KMS-11 (cell line): Measurements from ENCODE around the gene CEP97.

ENCODE experiments used
- H2AFZ ChIP-seq: fragments of 200-600 bp; sonication (generic); 2 replicates; pipeline ENCODE4 v1.6.1; 2016; ENCODE audit warnings: antibody characterized with exemption, mixed run types, low read depth
- H3K27ac ChIP-seq: fragments of 200-600 bp; sonication (generic); 2 replicates; pipeline ENCODE4 v1.6.1; 2016; ENCODE audit warnings: mild to moderate bottlenecking, mixed run types
- H3K27me3 ChIP-seq: fragments of 200-600 bp; sonication (generic); 2 replicates; pipeline ENCODE4 v1.6.1; 2017; ENCODE audit warnings: mild to moderate bottlenecking, low read depth, mixed run types, moderate library complexity; ENCODE audit not compliant: insufficient read depth
- H3K36me3 ChIP-seq: fragments of 200-600 bp; sonication (generic); 2 replicates; pipeline ENCODE4 v1.6.1; 2017; ENCODE audit warnings: mild to moderate bottlenecking, mixed run types; ENCODE audit not compliant: insufficient read depth
- H3K4me1 ChIP-seq: fragments of 200-600 bp; sonication (generic); 2 replicates; pipeline ENCODE4 v1.6.1; 2016; ENCODE audit warnings: mild to moderate bottlenecking, low read depth, mixed run types; ENCODE audit not compliant: poor library complexity, severe bottlenecking
- H3K4me2 ChIP-seq: fragments of 200-600 bp; sonication (generic); 2 replicates; pipeline ENCODE4 v1.7.0; 2016; ENCODE audit warnings: mild to moderate bottlenecking, mixed run types
- H3K4me3 ChIP-seq: fragments of 200-600 bp; sonication (generic); IDR thresholded peaks from 2 replicates; pipeline ENCODE4 v1.6.1; 2017; ENCODE audit warnings: low read depth, low read length, mixed read lengths; ENCODE audit not compliant: insufficient read depth
- H3K79me2 ChIP-seq: fragments of 200-600 bp; sonication (generic); 2 replicates; pipeline ENCODE4 v1.6.1; 2016; ENCODE audit warnings: low read depth, mixed run types; ENCODE audit not compliant: insufficient read depth
- H3K9ac ChIP-seq: fragments of 200-600 bp; sonication (generic); 2 replicates; pipeline ENCODE4 v1.6.1; 2016; ENCODE audit warnings: mild to moderate bottlenecking, mixed run types
- H4K20me1 ChIP-seq: fragments of 200-600 bp; sonication (generic); 2 replicates; pipeline ENCODE4 v1.6.1; 2016; ENCODE audit warnings: mild to moderate bottlenecking, mixed run types; ENCODE audit not compliant: insufficient read depth
- CTCF ChIP-seq: fragments of 200-600 bp; sonication (generic); conservative IDR thresholded peaks from 2 replicates; pipeline ENCODE4 v1.6.1; 2017; ENCODE audit warnings: low read depth, mild to moderate bottlenecking, antibody characterized with exemption, low read length, moderate library complexity, mixed read lengths

Gene CEP97

DNA sequence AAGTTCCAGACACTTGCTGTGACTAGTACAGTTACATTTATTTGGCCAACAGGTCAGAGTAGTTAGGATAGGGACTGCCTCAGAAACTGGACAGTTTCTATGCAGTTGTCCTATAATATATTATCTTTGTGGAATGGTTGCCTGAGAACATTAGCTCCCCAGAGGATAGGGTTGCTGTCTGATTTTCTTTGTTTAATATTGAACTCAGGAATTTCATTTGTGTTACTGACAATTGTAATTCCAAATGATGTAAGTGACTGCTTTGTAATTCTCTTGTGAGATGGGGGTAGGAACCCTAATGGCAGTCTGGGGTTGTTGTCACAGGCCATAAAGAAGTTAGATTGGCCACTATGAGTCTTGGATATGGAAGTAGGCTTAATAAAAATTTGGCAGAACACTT lies 56.8 kb downstream of the CEP97 start:
- no peaks in the 10 kb centered on the region for H4K20me1 ChIP-seq
- H3K4me1 ChIP-seq: peaks cover 57% of the 10 kb centered on the region
- H3K27ac ChIP-seq: no peak overlapping the region
- H2AFZ ChIP-seq: no peak overlapping the region
- H3K4me3 ChIP-seq: no peak overlapping the region
- peak overlapping the region; percentile 96; the same call in 1 of the 2 replicates for H3K4me2 ChIP-seq
- TF ChIP-seq CTCF: no peak
- no peaks in the 10 kb centered on the region; the same call in 1 of the 2 replicates for H3K36me3 ChIP-seq
- H3K79me2 ChIP-seq: no peaks in the 10 kb centered on the region; the same call in 1 of the 2 replicates
- H3K9ac ChIP-seq: no peak overlapping the region
- no peaks in the 10 kb centered on the region for H3K27me3 ChIP-seq

DNA sequence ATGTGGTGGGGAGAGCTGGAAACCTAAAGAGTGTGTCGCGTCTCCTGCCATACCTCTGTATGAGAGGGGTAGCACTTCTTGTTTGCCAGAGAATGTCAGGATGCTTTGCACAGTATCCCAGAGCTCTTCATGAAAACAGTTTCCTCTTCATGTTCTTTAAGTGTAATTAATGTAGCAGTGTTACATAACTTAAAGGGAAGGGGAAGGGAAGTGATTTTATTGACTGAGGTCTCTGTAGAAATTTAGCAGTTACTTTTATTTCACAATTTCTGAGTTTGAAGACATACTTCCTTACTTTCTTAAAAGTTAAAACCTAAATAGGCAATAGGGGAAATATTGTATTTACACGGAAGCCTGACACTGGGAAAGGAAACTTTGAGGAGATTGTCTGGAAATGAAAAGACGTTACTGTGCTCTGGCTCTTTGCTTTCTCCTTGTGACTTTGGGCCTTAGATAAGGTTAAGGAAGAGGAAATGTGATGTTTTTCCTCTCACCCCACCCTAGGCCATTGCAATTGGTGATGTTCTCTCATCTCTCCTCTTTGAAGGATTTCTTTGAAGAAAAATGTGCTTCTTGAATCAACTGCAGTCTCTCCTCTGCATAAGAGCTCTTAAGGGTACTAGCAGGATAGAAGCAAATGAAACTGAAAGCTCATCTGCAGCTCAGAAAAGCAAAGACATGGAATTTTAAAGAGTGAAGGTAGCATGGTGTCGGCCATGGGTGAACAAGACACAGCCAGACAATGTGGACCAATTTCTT lies 60.6 kb downstream of the CEP97 start:
- Histone ChIP-seq H2AFZ (no peak overlapping the region), H3K9ac (no peak overlapping the region), H3K4me1 (peaks cover 34% of the 10 kb centered on the region), H3K36me3 (no peaks in the 10 kb centered on the region; the same call in 1 of the 2 replicates), H3K4me3 (no peak overlapping the region), H4K20me1 (no peaks in the 10 kb centered on the region), H3K27ac (no peak overlapping the region), H3K27me3 (no peaks in the 10 kb centered on the region), H3K4me2 (no peak overlapping the region; the same call in 1 of the 2 replicates), H3K79me2 (no peaks in the 10 kb centered on the region; the same call in 1 of the 2 replicates)
- TF ChIP-seq CTCF: no peak

GRCh38 chr3:101791778-101792177 lies 67.4 kb downstream of the CEP97 start:
- peaks cover 37% of the 10 kb centered on the region for H3K4me1 ChIP-seq
- TF ChIP-seq CTCF: no peak
- no peak overlapping the region for H2AFZ ChIP-seq
- H3K4me3 ChIP-seq: no peak overlapping the region
- no peaks in the 10 kb centered on the region for H3K79me2 ChIP-seq
- H3K27ac ChIP-seq: peak overlapping the region; percentile 29; the same call in 1 of the 2 replicates
- H3K4me2 ChIP-seq: peak overlapping the region; percentile 20; the same call in 1 of the 2 replicates
- H3K9ac ChIP-seq: no peak overlapping the region
- no peaks in the 10 kb centered on the region for H3K27me3 ChIP-seq
- H4K20me1 ChIP-seq: no peaks in the 10 kb centered on the region
- no peaks in the 10 kb centered on the region for H3K36me3 ChIP-seq

- H2AFZ ChIP-seq: no peak overlapping the region
These were observed 71.8 kb downstream of the CEP97 start for GRCh38 chr3:101796077-101796680.

More at GRCh38 chr3:101796077-101796680, 71.8 kb downstream of the CEP97 start:
- no peaks in the 10 kb centered on the region for H3K36me3 ChIP-seq
- H3K4me2 ChIP-seq: no peak overlapping the region
- H4K20me1 ChIP-seq: no peaks in the 10 kb centered on the region
- no peak overlapping the region for H3K27ac ChIP-seq
- peaks cover 27% of the 10 kb centered on the region for H3K4me1 ChIP-seq
- TF ChIP-seq CTCF: no peak
- H3K4me3 ChIP-seq: no peak overlapping the region
- no peaks in the 10 kb centered on the region for H3K27me3 ChIP-seq
- no peak overlapping the region for H3K9ac ChIP-seq
- H3K79me2 ChIP-seq: no peaks in the 10 kb centered on the region
